H1 (cell line): ENCODE measurements around the gene IL20RB. TPM values are rescaled to one million over a fixed set of nuclear protein-coding genes. Genes with fewer than 3 reads are reported as not detected.

Source experiments
- CHD1 ChIP-seq: IDR thresholded peaks from 2 replicates; pipeline ENCODE4 v1.6.1; 2012; ENCODE audit warnings: low read depth, low read length, improper control_type of control experiment
- CTCF ChIP-seq, 3 experiments: IDR thresholded peaks; 1 replicate in 2 of 3; 2 replicates in 1 of 3; pipeline versions ENCODE4 v1.5.1 to v1.6.1; 2011; ENCODE audit warnings: low read length in 3 of 3, mild to moderate bottlenecking in 3 of 3, inconsistent platforms in 2 of 3, low read depth in 1 of 3, moderate library complexity in 1 of 3; ENCODE audit not compliant: insufficient read depth in 1 of 3; ENCODE audit errors: control extremely low read depth in 1 of 3
- FOSL1 ChIP-seq: IDR thresholded peaks from 2 replicates; pipeline ENCODE4 v1.6.1; 2011; ENCODE audit warnings: mild to moderate bottlenecking, low read depth, low read length, moderate library complexity; ENCODE audit not compliant: insufficient read depth
- polyA plus RNA-seq, 7 experiments: library from polyadenylated mRNA; depleted of rRNA in 3 of 7; stranded (reverse) in 5 of 7; unstranded in 2 of 7; fragments of >200 nt in 5 of 7; fragments of 200-250 nt in 2 of 7; gene quantifications; 1 replicate in 5 of 7; 2 replicates in 1 of 7; 4 replicates in 1 of 7; pipeline versions ENCODE4 v1.2.1 to v1.2.3, GENCODE V29; 2011 to 2013; ENCODE audit warnings: missing spikeins in 2 of 7, mixed read lengths in 2 of 7
- total RNA-seq: library from RNA; stranded (reverse); fragmentation: NEBNext Ultra II Directional; extraction: Animal tissue kit (Norgen Biotek cat#: 25700); gene quantifications from 2 replicates; pipeline ENCODE4 v1.2.1, GENCODE V29; 2021

IL20RB gene
- total and polyA plus RNA-seq, 2 of the 8 experiments (the other 6 are each of a cell fraction or from before 2014, with no cell fraction given), result 1.6 to 1.8 TPM

DNA sequence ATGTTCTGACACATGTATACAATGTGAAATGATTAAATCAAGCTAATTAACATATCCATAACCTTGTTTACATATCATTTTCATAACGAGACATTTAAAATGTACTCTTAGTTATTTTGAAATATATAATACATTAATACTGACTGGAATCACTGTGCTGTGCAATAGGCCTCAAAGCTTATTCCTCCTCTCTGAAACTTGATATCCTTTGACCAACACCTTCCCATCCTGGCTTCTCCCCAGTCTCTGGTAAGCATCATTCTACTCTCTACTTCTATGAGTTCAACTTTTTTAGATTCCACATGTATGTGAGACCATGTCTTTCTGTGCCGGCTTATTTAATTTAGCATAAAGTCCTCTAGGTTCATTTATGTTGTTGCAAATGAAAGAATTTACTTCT lies 47.1 kb upstream of the IL20RB start (continued):
- TF ChIP-seq CTCF (IDR thresholded peaks at IDR 0.05; ENCODE audit: control extremely low read depth in 1 of 3, insufficient read depth in 1 of 3, low read depth in 1 of 3, low read length in 3 of 3) (no peak), CHD1 (no peak), FOSL1 (no peak)
